WTC11 (cell line): ENCODE results near the gene MMS22L.

Experiments used
- CTCF ChIP-seq: fragments of 200-600 bp; IDR thresholded peaks from 2 replicates; pipeline ENCODE4 v1.8.0; 2022; ENCODE audit warnings: antibody characterized with exemption
- ELF4 ChIP-seq: sonication (generic); formaldehyde crosslinking; IDR thresholded peaks from 2 replicates; pipeline ENCODE4 v1.8.1; 2022; ENCODE audit warnings: low read depth, mild to moderate bottlenecking, moderate library complexity, missing genetic modification reagents
- FOXK1 ChIP-seq: sonication (generic); formaldehyde crosslinking; IDR thresholded peaks from 2 replicates; pipeline ENCODE4 v1.8.0; 2022; ENCODE audit warnings: mild to moderate bottlenecking, moderate library complexity, missing genetic modification reagents
- SMAD3 ChIP-seq: sonication (generic); formaldehyde crosslinking; IDR thresholded peaks from 2 replicates; pipeline ENCODE4 v1.8.0; 2022; ENCODE audit warnings: missing genetic modification reagents, mild to moderate bottlenecking, borderline replicate concordance
- TF ChIP-seq, protein P1 (sequence below): sonication (generic); formaldehyde crosslinking; IDR thresholded peaks from 2 replicates; pipeline ENCODE4 v1.8.1; 2023; ENCODE audit warnings: mild to moderate bottlenecking, missing genetic modification reagents
- TF ChIP-seq, protein P2 (sequence below): sonication (generic); formaldehyde crosslinking; IDR thresholded peaks from 2 replicates; pipeline ENCODE4 v1.8.0; 2022; ENCODE audit warnings: missing genetic modification reagents

DNA sequence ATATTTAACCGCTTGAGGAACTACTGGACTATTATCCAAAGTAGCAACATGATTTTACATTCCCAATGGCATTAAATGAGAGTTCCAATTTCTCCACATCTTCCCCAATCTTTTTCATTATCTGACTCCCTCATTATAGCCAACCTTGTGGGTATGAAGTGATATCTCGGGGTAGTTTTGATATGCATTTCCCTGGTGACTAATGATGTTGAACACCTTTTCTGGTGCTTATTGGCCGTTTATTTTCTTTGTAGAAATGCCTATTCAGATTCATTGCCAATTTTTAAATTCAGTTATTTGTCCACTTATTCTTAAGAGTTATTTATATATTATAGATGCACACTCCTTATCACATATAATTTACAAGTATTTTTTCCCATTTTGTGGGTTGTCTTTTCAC, 129.0 kb downstream of the MMS22L start:
- no peak for TF ChIP-seq FOXK1 (CRISPR knock-in tag)
- TF ChIP-seq, protein P1, sequence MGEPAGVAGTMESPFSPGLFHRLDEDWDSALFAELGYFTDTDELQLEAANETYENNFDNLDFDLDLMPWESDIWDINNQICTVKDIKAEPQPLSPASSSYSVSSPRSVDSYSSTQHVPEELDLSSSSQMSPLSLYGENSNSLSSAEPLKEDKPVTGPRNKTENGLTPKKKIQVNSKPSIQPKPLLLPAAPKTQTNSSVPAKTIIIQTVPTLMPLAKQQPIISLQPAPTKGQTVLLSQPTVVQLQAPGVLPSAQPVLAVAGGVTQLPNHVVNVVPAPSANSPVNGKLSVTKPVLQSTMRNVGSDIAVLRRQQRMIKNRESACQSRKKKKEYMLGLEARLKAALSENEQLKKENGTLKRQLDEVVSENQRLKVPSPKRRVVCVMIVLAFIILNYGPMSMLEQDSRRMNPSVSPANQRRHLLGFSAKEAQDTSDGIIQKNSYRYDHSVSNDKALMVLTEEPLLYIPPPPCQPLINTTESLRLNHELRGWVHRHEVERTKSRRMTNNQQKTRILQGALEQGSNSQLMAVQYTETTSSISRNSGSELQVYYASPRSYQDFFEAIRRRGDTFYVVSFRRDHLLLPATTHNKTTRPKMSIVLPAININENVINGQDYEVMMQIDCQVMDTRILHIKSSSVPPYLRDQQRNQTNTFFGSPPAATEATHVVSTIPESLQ (CRISPR knock-in tag) = no peak
- TF ChIP-seq CTCF = no peak
- TF ChIP-seq ELF4 (CRISPR knock-in tag) = no peak
- TF ChIP-seq, protein P2, sequence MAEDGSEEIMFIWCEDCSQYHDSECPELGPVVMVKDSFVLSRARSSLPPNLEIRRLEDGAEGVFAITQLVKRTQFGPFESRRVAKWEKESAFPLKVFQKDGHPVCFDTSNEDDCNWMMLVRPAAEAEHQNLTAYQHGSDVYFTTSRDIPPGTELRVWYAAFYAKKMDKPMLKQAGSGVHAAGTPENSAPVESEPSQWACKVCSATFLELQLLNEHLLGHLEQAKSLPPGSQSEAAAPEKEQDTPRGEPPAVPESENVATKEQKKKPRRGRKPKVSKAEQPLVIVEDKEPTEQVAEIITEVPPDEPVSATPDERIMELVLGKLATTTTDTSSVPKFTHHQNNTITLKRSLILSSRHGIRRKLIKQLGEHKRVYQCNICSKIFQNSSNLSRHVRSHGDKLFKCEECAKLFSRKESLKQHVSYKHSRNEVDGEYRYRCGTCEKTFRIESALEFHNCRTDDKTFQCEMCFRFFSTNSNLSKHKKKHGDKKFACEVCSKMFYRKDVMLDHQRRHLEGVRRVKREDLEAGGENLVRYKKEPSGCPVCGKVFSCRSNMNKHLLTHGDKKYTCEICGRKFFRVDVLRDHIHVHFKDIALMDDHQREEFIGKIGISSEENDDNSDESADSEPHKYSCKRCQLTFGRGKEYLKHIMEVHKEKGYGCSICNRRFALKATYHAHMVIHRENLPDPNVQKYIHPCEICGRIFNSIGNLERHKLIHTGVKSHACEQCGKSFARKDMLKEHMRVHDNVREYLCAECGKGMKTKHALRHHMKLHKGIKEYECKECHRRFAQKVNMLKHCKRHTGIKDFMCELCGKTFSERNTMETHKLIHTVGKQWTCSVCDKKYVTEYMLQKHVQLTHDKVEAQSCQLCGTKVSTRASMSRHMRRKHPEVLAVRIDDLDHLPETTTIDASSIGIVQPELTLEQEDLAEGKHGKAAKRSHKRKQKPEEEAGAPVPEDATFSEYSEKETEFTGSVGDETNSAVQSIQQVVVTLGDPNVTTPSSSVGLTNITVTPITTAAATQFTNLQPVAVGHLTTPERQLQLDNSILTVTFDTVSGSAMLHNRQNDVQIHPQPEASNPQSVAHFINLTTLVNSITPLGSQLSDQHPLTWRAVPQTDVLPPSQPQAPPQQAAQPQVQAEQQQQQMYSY (CRISPR knock-in tag) = no peak
- no peak for TF ChIP-seq SMAD3 (CRISPR knock-in tag)
